ENCODE measurements around the gene SF3B2. TPM values are rescaled to one million over a fixed set of nuclear protein-coding genes. Genes with fewer than 3 reads are reported as not detected.
A peak's percentile ranks its signal among the peaks of the same experiment; 100 is the strongest.

SF3B2 gene
- 205 and 214 TPM in 2 replicates for total RNA-seq
- 165 TPM for total RNA-seq (2013)
- 123 and 139 TPM in 2 replicates for polyA plus RNA-seq
- polyA minus RNA-seq: 84.5 and 109 TPM in 2 replicates

GRCh38 chr11:66051766-66052663, at the start of gene SF3B2:
Gene SF3B2 (plus strand): TSS chr11:66052364. CDS start chr11:66052385, 21 bp downstream.
- DNase-seq (peak; percentile 98), ATAC-seq (ENCODE audit: low read depth) (peak; percentile 98)
- peak within 1 kb of the TSS; percentile 96 for H3K27ac Mint-ChIP-seq
- Histone ChIP-seq H3K27ac (ENCODE audit: low read length in 2 of 2) (peak within 1 kb of the TSS; percentile 61 to 85), H3K4me2 (replicated peaks; ENCODE audit: low read depth, low read length, poor library complexity, severe bottlenecking) (peak within 1 kb of the TSS; percentile 93), H3K36me3 (replicated peaks in 1 of 2; ENCODE audit: control extremely low read depth in 1 of 2, control insufficient read depth in 1 of 2, extremely low read depth in 1 of 2, insufficient read depth in 2 of 2, low read length in 1 of 2) (peaks cover 0 to 33% of the 10 kb centered on the region in 2 experiments), H3K79me2 (ENCODE audit: control insufficient read depth, insufficient read depth, low read length) (peaks cover 71% of the 10 kb centered on the region), H4K20me1 (ENCODE audit: control insufficient read depth, insufficient read depth, low read length, poor library complexity, severe bottlenecking) (peaks cover 30% of the 10 kb centered on the region), H2AFZ (ENCODE audit: insufficient read depth, low read depth, low read length, poor library complexity, severe bottlenecking) (peak within 1 kb of the TSS; percentile 87), H3K4me1 (ENCODE audit: control insufficient read depth in 2 of 2, insufficient read depth in 2 of 2, low read length in 2 of 2) (peaks cover 25 to 29% of the 10 kb centered on the region in 2 donors), H3K9ac (ENCODE audit: low read length) (peak within 1 kb of the TSS; percentile 92), H3K9me3 (ENCODE audit: control extremely low read depth in 1 of 3, control insufficient read depth in 2 of 3, insufficient read depth in 1 of 3, low read length in 2 of 3) (no peaks in the 10 kb centered on the region), H3K27me3 (replicated peaks in 1 of 4; ENCODE audit: control extremely low read depth in 1 of 4, control insufficient read depth in 3 of 4, insufficient read depth in 4 of 4, low read length in 3 of 4) (peaks cover 0 to 27% (median 5%) of the 10 kb centered on the region in 4 experiments), H3K4me3 (ENCODE audit: control extremely low read depth in 1 of 5, extremely low read depth in 1 of 5, insufficient read depth in 1 of 5, low read depth in 2 of 5, low read length in 4 of 5) (peak within 1 kb of the TSS; percentile 78 to 99 (median 88))
- TF ChIP-seq CTCF (IDR thresholded peaks at IDR 0.05): no peak
- TF ChIP-seq EZH2 (IDR thresholded peaks at IDR 0.05; ENCODE audit: borderline replicate concordance, insufficient read depth, low read depth, low read length, poor library complexity, severe bottlenecking): no peak
- intact Hi-C loops (cut with micrococcal nuclease): loop anchor here (1.0 to 5.0 kb wide), 8 partner anchors 18 to 216 kb away; partner anchors contain the start of genes BANF1, CFL1, EFEMP2 and EIF1AD
- peaks cover 12% of the 10 kb centered on the region for H3K27me3 Mint-ChIP-seq
- WGBS (ENCODE audit: insufficient coverage): under 1% methylated on average over 84 of the region's 84 CpGs
- H3K4me3 Mint-ChIP-seq: peak within 1 kb of the TSS; percentile 99
- ChIA-PET POLR2A (interaction anchor here (0.5 to 1.7 kb wide), 12 partner anchors 16 to 664 kb away, joined by 3 to 9 read pairs (median 4); partner anchors contain the start of genes BANF1 and NEAT1), CTCF (interaction anchor here (0.7 to 8.0 kb wide), 12 partner anchors 8 to 341 kb away, joined by 3 to 78 read pairs (median 4); partner anchors contain the start of genes KAT5, PACS1, SNX32 and YIF1A)
- H3K9me3 Mint-ChIP-seq (ENCODE audit: insufficient read depth): no peaks in the 10 kb centered on the region
- H3K4me1 Mint-ChIP-seq: peaks cover 29% of the 10 kb centered on the region
